Measurements from ENCODE around the gene ITGB5.

ITGB5 gene

DNA sequence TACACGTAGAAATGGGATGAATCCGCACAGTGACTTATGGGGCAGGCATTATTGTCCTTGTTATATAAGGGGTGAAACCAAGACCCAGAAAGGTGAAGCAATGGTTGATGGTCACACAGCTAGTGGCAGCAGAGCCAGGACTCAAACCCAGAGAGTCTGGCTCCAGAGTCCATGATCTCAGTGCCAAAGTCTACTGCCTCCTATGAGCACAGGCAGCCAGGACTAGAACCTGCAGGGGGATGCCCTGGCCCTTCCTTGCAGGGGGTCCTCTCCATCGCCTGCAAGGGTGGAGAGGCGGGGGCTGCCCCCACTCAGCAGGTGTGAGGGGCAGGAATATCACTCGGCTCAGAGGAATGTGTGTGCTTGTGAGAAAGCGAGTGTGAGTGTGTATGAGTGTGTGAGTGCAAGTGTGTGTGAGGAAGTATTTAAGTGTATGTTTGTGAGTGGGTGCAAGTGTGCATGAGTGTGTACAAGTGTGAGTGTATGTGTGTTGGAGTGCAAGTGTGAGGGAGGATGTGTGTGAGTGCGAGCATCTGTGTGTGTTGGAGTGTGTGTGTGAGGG is 112.2 kb downstream of the ITGB5 start:
- H3K27ac ChIP-seq: no peak overlapping the region
- TF ChIP-seq ZFX (IDR thresholded peaks at IDR 0.05; ENCODE audit: borderline replicate concordance): no peak
- TF ChIP-seq, protein P1, sequence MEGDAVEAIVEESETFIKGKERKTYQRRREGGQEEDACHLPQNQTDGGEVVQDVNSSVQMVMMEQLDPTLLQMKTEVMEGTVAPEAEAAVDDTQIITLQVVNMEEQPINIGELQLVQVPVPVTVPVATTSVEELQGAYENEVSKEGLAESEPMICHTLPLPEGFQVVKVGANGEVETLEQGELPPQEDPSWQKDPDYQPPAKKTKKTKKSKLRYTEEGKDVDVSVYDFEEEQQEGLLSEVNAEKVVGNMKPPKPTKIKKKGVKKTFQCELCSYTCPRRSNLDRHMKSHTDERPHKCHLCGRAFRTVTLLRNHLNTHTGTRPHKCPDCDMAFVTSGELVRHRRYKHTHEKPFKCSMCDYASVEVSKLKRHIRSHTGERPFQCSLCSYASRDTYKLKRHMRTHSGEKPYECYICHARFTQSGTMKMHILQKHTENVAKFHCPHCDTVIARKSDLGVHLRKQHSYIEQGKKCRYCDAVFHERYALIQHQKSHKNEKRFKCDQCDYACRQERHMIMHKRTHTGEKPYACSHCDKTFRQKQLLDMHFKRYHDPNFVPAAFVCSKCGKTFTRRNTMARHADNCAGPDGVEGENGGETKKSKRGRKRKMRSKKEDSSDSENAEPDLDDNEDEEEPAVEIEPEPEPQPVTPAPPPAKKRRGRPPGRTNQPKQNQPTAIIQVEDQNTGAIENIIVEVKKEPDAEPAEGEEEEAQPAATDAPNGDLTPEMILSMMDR (IDR thresholded peaks at IDR 0.05): no peak

DNA sequence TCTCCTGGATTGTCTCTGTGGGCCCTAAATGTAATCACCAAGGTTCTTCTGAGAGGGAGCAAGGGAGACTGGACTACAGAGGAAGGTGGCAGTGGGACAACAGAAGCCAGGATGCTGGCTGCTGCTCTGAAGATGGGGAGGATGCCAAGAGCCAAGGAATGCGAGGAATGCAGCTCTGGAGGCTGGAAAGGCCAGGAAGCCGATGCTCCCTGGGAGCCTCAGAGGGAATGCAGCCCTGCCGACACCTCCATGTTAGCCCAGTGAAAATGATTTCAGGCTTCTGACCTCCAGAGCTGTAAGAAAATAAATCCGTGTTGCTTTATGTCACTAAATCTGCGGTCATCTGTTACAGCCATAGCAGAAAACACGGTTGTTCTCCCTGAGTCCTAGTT is 112.8 kb downstream of the ITGB5 start:
- H3K27ac ChIP-seq: no peak overlapping the region
- TF ChIP-seq, protein P1 (IDR thresholded peaks at IDR 0.05): no peak
- TF ChIP-seq ZFX (IDR thresholded peaks at IDR 0.05; ENCODE audit: borderline replicate concordance): no peak

DNA sequence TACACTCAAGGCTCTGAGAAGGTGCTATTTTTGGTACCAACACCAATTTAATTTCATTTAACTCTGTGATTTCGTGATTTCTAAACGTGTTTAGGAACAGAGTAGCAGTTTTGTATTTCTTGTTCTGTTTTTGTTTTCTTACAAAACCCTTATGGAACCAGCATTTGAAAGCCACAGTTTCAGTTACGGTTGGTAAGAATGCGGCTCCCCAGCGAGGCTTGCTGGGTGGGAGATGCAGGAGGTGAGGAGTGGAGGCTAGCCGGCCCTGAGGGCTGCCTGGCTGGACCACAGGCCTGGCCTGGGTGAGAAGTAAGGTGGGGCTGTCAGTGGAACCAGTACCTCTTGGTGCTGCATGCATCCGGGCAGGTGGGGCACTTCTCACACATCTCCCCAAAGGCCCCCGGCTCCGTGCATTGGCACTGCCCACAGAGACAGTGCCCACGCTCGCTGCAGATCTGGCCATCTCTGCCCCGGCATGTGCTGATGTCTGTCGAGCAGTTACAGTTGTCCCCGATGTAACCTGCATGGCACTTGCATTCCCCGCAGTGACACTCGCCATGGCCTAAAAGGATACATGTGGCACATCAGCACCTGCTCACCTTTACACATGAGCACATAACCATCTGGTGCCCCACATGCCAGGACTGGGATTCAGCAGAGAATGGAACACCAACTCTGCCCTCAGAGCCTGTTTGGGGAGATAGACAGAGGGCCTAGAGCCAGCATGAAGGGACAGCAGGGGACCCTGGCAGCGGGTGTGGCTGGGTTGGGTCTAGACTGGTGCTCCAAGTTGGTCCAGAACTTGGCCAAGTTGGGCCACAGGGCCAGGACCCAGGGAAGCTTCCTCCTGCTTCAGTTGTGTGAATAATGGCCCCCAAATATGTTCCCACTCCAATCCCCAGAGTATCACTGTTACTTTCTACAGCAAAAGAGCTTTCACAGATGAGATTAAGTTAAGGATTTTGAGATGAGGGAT is 113.5 kb downstream of the ITGB5 start:
- TF ChIP-seq, protein P1 (IDR thresholded peaks at IDR 0.05): no peak
- TF ChIP-seq ZFX (IDR thresholded peaks at IDR 0.05; ENCODE audit: borderline replicate concordance): no peak
- no peak overlapping the region for H3K27ac ChIP-seq

DNA sequence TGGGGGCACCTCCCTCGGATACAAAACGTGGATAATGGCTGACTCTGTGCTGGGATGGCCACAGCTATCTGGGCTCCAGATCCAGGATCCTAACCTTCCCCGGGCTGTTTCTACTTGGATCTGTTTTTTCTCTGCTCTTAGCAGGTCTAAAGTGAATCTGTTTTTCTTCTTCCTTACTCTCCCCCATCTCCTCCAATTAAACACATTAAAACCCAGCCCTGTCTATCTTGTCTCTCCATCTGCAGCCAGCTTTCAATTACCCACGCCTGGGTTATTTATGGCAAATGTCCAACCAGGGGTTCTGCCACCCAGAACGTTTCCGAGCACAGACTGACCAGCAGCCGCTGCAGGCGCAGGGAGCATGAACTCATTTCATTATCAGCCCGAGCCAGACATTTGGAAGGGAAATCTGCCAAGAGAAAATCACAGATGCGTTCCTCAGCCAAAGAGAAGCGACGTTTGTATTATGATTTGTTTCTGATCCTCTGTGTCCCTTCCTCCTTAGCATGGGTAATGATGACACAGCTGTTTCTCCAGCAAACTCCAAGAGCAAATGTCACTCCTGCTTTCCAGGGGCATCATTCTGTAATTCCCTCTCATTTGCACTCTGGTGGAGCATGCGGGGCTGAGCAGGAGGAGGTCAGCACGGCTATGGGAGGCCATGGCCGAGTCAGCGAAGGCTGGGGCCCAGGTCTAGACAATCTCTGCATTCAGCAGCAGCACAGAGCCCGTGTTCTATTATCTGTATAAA is 114.9 kb downstream of the ITGB5 start:
- no peak for TF ChIP-seq ZFX (IDR thresholded peaks at IDR 0.05; ENCODE audit: borderline replicate concordance)
- TF ChIP-seq, protein P1 (IDR thresholded peaks at IDR 0.05): no peak
- H3K27ac ChIP-seq: no peak overlapping the region

DNA sequence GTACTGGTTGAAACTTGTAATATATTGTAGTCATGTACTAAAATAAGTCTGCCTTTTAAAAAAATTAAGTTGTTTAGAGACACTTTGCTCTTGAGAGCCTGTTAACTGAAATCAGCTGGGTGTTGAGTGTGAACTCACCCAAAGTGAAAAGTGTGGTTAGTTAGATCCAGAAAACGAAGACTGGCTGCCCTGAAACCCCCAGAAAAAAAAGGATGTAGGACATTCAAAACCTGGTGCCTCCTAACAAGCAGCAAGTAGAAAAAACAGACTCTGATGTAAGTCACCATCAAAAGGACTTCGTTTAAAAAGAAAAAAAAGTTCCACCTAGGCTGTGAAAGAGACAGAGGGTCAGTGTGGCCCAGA is 116.1 kb downstream of the ITGB5 start:
- no peak for TF ChIP-seq ZFX (IDR thresholded peaks at IDR 0.05; ENCODE audit: borderline replicate concordance)
- TF ChIP-seq, protein P1 (IDR thresholded peaks at IDR 0.05): no peak
- H3K27ac ChIP-seq: no peak overlapping the region

DNA sequence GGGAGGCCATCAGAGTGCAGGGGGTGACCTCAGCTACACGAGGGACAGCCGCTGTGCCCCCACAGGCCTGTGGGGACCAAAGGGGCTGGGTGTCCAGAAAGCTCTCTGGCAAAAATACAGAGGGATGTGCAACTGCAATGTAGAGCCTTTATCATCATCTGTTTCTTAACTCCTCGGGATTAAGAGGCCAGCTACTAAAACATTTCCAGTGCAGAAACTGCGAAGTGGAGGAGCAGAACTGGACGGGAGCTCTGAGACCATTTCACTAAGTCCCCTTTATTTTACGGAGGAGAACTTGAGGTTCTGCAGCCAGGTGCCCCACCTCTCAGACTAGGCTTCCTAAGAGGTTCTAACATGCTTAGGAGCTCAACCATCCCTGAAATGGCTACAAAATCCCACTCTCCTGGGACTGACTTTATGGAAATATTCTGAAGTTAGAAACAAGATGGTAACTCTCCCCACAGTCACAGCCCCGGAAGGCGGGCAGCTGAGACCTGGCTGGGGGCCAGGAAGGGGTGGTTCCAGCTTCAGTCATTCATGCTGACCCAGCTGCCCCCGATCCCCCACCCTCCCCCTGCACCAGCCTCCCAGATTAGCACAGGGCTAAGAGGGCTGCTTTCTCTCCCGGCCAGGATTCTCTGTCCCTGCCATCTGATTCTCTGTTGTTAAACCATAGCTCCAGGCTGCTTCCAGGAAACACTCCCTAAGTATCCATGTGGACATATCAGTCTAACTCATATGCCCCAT is 116.7 kb downstream of the ITGB5 start:
- no peak overlapping the region for H3K27ac ChIP-seq

More for the DNA sequence above, 116.7 kb downstream of the ITGB5 start:
- TF ChIP-seq ZFX (IDR thresholded peaks at IDR 0.05; ENCODE audit: borderline replicate concordance): no peak
- TF ChIP-seq, protein P1 (IDR thresholded peaks at IDR 0.05): no peak
